ENCODE results near the gene VPS39.
A peak's percentile ranks its signal among the peaks of the same experiment; 100 is the strongest.

VPS39 gene

DNA sequence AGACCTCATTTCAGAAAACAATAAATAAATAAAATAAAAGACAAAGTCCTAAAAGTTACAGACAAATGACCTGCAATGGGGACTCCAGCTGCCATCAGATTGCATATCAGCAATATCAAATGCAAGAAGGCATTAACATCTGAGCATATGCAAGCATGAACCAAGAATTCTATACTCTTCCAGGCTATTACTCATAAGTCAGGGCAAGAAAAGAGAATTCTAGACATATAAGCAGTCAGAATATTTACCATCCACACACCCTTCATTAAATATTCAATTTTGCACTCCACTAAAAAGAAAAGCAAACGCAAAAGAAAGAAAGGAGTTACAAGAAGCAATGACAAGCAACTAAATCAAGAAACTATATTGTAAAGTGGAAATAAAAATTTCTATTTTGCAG is 72.8 kb downstream of the VPS39 start:
- Histone ChIP-seq H3K9me3 (ENCODE audit: insufficient read depth, low read length) (no peaks in the 10 kb centered on the region), H3K4me1 (ENCODE audit: low read length) (peaks cover 14% of the 10 kb centered on the region), H3K9ac (ENCODE audit: low read length) (no peak overlapping the region), H3K4me3 (ENCODE audit: low read length) (no peak overlapping the region), H3K27me3 (ENCODE audit: low read depth, low read length) (0 out of 2 replicates have a peak, but pooled peaks cover under 1% of the 10 kb centered on the region), H3K27ac (ENCODE audit: low read length) (no peak overlapping the region), H3K79me2 (ENCODE audit: low read length) (no peaks in the 10 kb centered on the region), H2AFZ (ENCODE audit: low read depth, low read length) (no peak overlapping the region), H4K20me1 (ENCODE audit: insufficient read depth, low read length) (no peaks in the 10 kb centered on the region), H3K36me3 (replicated peaks; ENCODE audit: low read depth, low read length) (no peaks in the 10 kb centered on the region), H3K4me2 (ENCODE audit: low read length) (no peak overlapping the region)
- TF ChIP-seq CTCF (IDR thresholded peaks at IDR 0.05; ENCODE audit: low read depth, low read length) = no peak
- TF ChIP-seq EZH2phosphoT487 (IDR thresholded peaks at IDR 0.05; ENCODE audit: low read depth) = no peak

DNA sequence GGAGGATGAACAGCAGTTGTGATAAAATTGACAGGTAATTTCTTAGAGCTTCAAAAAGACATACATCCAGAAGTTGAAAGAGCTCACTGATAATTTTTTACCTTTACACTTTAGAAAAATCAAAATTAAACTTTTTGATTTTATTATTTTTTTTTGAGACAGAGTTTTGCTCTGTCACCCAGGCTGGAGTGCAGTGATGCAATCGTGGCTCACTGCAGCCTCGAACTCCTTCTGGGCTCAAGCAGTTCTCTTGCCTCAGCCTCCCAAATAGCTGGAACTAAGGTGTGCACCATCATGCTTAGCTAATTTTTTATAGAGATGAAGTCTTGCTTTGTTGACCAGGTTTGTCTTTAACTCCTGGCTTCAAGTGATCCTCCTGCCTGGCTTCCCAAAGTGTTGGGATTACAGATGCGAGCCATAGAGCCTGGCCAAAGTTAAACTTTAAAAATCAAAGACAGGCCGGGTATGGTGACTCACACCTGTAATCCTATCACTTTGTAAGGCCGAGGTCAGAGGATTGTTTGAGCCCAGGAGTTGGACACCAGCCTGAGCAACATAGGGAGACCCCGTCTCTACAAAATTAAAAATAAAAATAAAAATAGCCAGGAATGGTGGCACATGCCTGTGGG is 73.4 kb downstream of the VPS39 start:
- TF ChIP-seq EZH2phosphoT487 (IDR thresholded peaks at IDR 0.05; ENCODE audit: low read depth) = no peak
- no peak for TF ChIP-seq CTCF (IDR thresholded peaks at IDR 0.05; ENCODE audit: low read depth, low read length)
- no peaks in the 10 kb centered on the region for H3K9me3 ChIP-seq (ENCODE audit: insufficient read depth, low read length)
- H3K27me3 ChIP-seq (ENCODE audit: low read depth, low read length) = peaks cover 4% of the 10 kb centered on the region; the same call in 1 of the 2 replicates
- peak overlapping the region; percentile 75 for H3K4me2 ChIP-seq (ENCODE audit: low read length)
- no peaks in the 10 kb centered on the region for H3K79me2 ChIP-seq (ENCODE audit: low read length)
- peaks cover 14% of the 10 kb centered on the region for H3K4me1 ChIP-seq (ENCODE audit: low read length)
- no peak overlapping the region for H3K9ac ChIP-seq (ENCODE audit: low read length)
- no peak overlapping the region for H3K27ac ChIP-seq (ENCODE audit: low read length)
- H2AFZ ChIP-seq (ENCODE audit: low read depth, low read length) = peak overlapping the region; percentile 98; the same call in 1 of the 2 replicates
- H3K4me3 ChIP-seq (ENCODE audit: low read length) = no peak overlapping the region
- H4K20me1 ChIP-seq (ENCODE audit: insufficient read depth, low read length) = no peaks in the 10 kb centered on the region
- no peaks in the 10 kb centered on the region for H3K36me3 ChIP-seq (replicated peaks; ENCODE audit: low read depth, low read length)

- Histone ChIP-seq H3K79me2 (ENCODE audit: low read length) (no peaks in the 10 kb centered on the region), H3K4me1 (ENCODE audit: low read length) (peaks cover 14% of the 10 kb centered on the region), H4K20me1 (ENCODE audit: insufficient read depth, low read length) (no peaks in the 10 kb centered on the region), H3K27ac (ENCODE audit: low read length) (no peak overlapping the region), H3K4me3 (ENCODE audit: low read length) (peak overlapping the region; percentile 53), H3K9me3 (ENCODE audit: insufficient read depth, low read length) (no peaks in the 10 kb centered on the region), H3K27me3 (ENCODE audit: low read depth, low read length) (peaks cover 12% of the 10 kb centered on the region; the same call in 1 of the 2 replicates), H3K9ac (ENCODE audit: low read length) (peak overlapping the region; percentile 29; the same call in 1 of the 2 replicates), H3K4me2 (ENCODE audit: low read length) (peak overlapping the region; percentile 75), H2AFZ (ENCODE audit: low read depth, low read length) (peak overlapping the region; percentile 98), H3K36me3 (replicated peaks; ENCODE audit: low read depth, low read length) (no peaks in the 10 kb centered on the region)
- TF ChIP-seq EZH2phosphoT487 (IDR thresholded peaks at IDR 0.05; ENCODE audit: low read depth) = no peak
- TF ChIP-seq CTCF (IDR thresholded peaks at IDR 0.05; ENCODE audit: low read depth, low read length) = peak; percentile 88
These were observed 74.1 kb downstream of the VPS39 start for GRCh38 chr15:42133886-42134502.

GRCh38 chr15:42133356-42133755 is 74.7 kb downstream of the VPS39 start:
- peaks cover 14% of the 10 kb centered on the region for H3K4me1 ChIP-seq (ENCODE audit: low read length)
- no peak overlapping the region for H3K27ac ChIP-seq (ENCODE audit: low read length)
- H3K9ac ChIP-seq (ENCODE audit: low read length) = no peak overlapping the region
- H3K36me3 ChIP-seq (replicated peaks; ENCODE audit: low read depth, low read length) = no peaks in the 10 kb centered on the region
- peak overlapping the region; percentile 75 for H3K4me2 ChIP-seq (ENCODE audit: low read length)
- H2AFZ ChIP-seq (ENCODE audit: low read depth, low read length) = peak overlapping the region; percentile 98; the same call in 1 of the 2 replicates
- no peaks in the 10 kb centered on the region for H3K79me2 ChIP-seq (ENCODE audit: low read length)
- no peaks in the 10 kb centered on the region for H3K9me3 ChIP-seq (ENCODE audit: insufficient read depth, low read length)
- no peaks in the 10 kb centered on the region for H4K20me1 ChIP-seq (ENCODE audit: insufficient read depth, low read length)
- no peak for TF ChIP-seq CTCF (IDR thresholded peaks at IDR 0.05; ENCODE audit: low read depth, low read length)
- no peak for TF ChIP-seq EZH2phosphoT487 (IDR thresholded peaks at IDR 0.05; ENCODE audit: low read depth)
- peaks cover 12% of the 10 kb centered on the region; the same call in 1 of the 2 replicates for H3K27me3 ChIP-seq (ENCODE audit: low read depth, low read length)
- H3K4me3 ChIP-seq (ENCODE audit: low read length) = peak overlapping the region; percentile 53
